ENCODE results near the gene TMEM63C.

Gene TMEM63C

GRCh38 chr14:77246784-77247183 lies 65.2 kb downstream of the TMEM63C start:
- Histone ChIP-seq H3F3A (ENCODE audit: low read depth) (no peaks in the 10 kb centered on the region), H3K4me2 (ENCODE audit: low read depth, low read length, poor library complexity, severe bottlenecking) (no peak overlapping the region), H3K27me3 (ENCODE audit: insufficient read depth, low read length, poor library complexity, severe bottlenecking) (no peaks in the 10 kb centered on the region), H3K9ac (ENCODE audit: low read depth, low read length, poor library complexity, severe bottlenecking) (no peak overlapping the region), H3K9me2 (replicated peaks; ENCODE audit: low read depth, low read length) (no peaks in the 10 kb centered on the region), H3K79me2 (ENCODE audit: insufficient read depth, low read length) (no peaks in the 10 kb centered on the region), H2AFZ (ENCODE audit: low read length) (no peak overlapping the region), H3K4me1 (ENCODE audit: insufficient read depth, low read length, poor library complexity, severe bottlenecking) (no peaks in the 10 kb centered on the region), H3K36me3 (ENCODE audit: insufficient read depth, low read length) (no peaks in the 10 kb centered on the region), H4K20me1 (ENCODE audit: insufficient read depth, low read length, poor library complexity, severe bottlenecking) (no peaks in the 10 kb centered on the region), H3K4me3 (ENCODE audit: low read length, poor library complexity, severe bottlenecking) (no peak overlapping the region), H3K9me3 (ENCODE audit: insufficient read depth, low read depth, low read length) (no peaks in the 10 kb centered on the region)
- TF ChIP-seq CTCF (conservative IDR thresholded peaks at IDR 0.05; ENCODE audit: low read length), result no peak
- no peak for TF ChIP-seq EZH2phosphoT487 (IDR thresholded peaks at IDR 0.05; ENCODE audit: borderline replicate concordance)

- Histone ChIP-seq H3F3A (ENCODE audit: low read depth) (no peaks in the 10 kb centered on the region), H4K20me1 (ENCODE audit: insufficient read depth, low read length, poor library complexity, severe bottlenecking) (no peaks in the 10 kb centered on the region), H3K4me1 (ENCODE audit: insufficient read depth, low read length, poor library complexity, severe bottlenecking) (no peaks in the 10 kb centered on the region), H3K4me2 (ENCODE audit: low read depth, low read length, poor library complexity, severe bottlenecking) (no peak overlapping the region), H3K27me3 (ENCODE audit: insufficient read depth, low read length, poor library complexity, severe bottlenecking) (no peaks in the 10 kb centered on the region), H3K9me3 (ENCODE audit: insufficient read depth, low read depth, low read length) (no peaks in the 10 kb centered on the region), H3K79me2 (ENCODE audit: insufficient read depth, low read length) (no peaks in the 10 kb centered on the region), H3K9me2 (replicated peaks; ENCODE audit: low read depth, low read length) (no peaks in the 10 kb centered on the region), H3K9ac (ENCODE audit: low read depth, low read length, poor library complexity, severe bottlenecking) (no peak overlapping the region), H3K4me3 (ENCODE audit: low read length, poor library complexity, severe bottlenecking) (no peak overlapping the region), H3K36me3 (ENCODE audit: insufficient read depth, low read length) (no peaks in the 10 kb centered on the region), H2AFZ (ENCODE audit: low read length) (no peak overlapping the region)
- TF ChIP-seq EZH2phosphoT487 (IDR thresholded peaks at IDR 0.05; ENCODE audit: borderline replicate concordance) (no peak), CTCF (conservative IDR thresholded peaks at IDR 0.05; ENCODE audit: low read length) (no peak)
These were observed 67.1 kb downstream of the TMEM63C start for GRCh38 chr14:77248666-77249065.

GRCh38 chr14:77249286-77249685 lies 67.7 kb downstream of the TMEM63C start:
- no peaks in the 10 kb centered on the region for H3K36me3 ChIP-seq (ENCODE audit: insufficient read depth, low read length)
- H3F3A ChIP-seq (ENCODE audit: low read depth), result no peaks in the 10 kb centered on the region
- no peaks in the 10 kb centered on the region for H3K9me2 ChIP-seq (replicated peaks; ENCODE audit: low read depth, low read length)
- no peaks in the 10 kb centered on the region for H3K9me3 ChIP-seq (ENCODE audit: insufficient read depth, low read depth, low read length)
- H3K4me2 ChIP-seq (ENCODE audit: low read depth, low read length, poor library complexity, severe bottlenecking), result no peak overlapping the region
- no peaks in the 10 kb centered on the region for H4K20me1 ChIP-seq (ENCODE audit: insufficient read depth, low read length, poor library complexity, severe bottlenecking)
- H3K79me2 ChIP-seq (ENCODE audit: insufficient read depth, low read length), result no peaks in the 10 kb centered on the region
- H3K4me3 ChIP-seq (ENCODE audit: low read length, poor library complexity, severe bottlenecking), result no peak overlapping the region
- no peak overlapping the region for H2AFZ ChIP-seq (ENCODE audit: low read length)
- no peaks in the 10 kb centered on the region for H3K4me1 ChIP-seq (ENCODE audit: insufficient read depth, low read length, poor library complexity, severe bottlenecking)
- no peaks in the 10 kb centered on the region for H3K27me3 ChIP-seq (ENCODE audit: insufficient read depth, low read length, poor library complexity, severe bottlenecking)
- no peak for TF ChIP-seq EZH2phosphoT487 (IDR thresholded peaks at IDR 0.05; ENCODE audit: borderline replicate concordance)
- no peak for TF ChIP-seq CTCF (conservative IDR thresholded peaks at IDR 0.05; ENCODE audit: low read length)
- H3K9ac ChIP-seq (ENCODE audit: low read depth, low read length, poor library complexity, severe bottlenecking), result no peak overlapping the region
